LNCaP clone FGC (cell line): Measurements from ENCODE around the gene INPP4B.

ENCODE experiments used
- DNase-seq: peaks from one replicate; pipeline ENCODE4 v3.0.0-alpha.2; 2011; ENCODE audit warnings: low read depth
- H3K4me3 ChIP-seq: 2 replicates; pipeline ENCODE4 v1.5.1; 2011; ENCODE audit warnings: mild to moderate bottlenecking, low read depth, low read length, control low read depth
- CTCF ChIP-seq: IDR thresholded peaks from 2 replicates; pipeline ENCODE4 v1.5.1; 2012; ENCODE audit warnings: mild to moderate bottlenecking; ENCODE audit not compliant: control insufficient read depth, insufficient read depth; ENCODE audit errors: extremely low read depth

Gene INPP4B

GRCh38 chr4:142452161-142452855 lies 393.8 kb downstream of the INPP4B start:
- H3K4me3 ChIP-seq, result no peak overlapping the region
- no peak for TF ChIP-seq CTCF
- no peak for DNase-seq

- TF ChIP-seq CTCF, result no peak
- DNase-seq, result no peak
- H3K4me3 ChIP-seq, result no peak overlapping the region
These were observed 396.2 kb downstream of the INPP4B start for GRCh38 chr4:142449771-142450373.

- no peak for TF ChIP-seq CTCF
- H3K4me3 ChIP-seq, result no peak overlapping the region
- DNase-seq, result no peak
These were observed 399.1 kb downstream of the INPP4B start for GRCh38 chr4:142447009-142447408.

GRCh38 chr4:142443469-142443868 lies 402.6 kb downstream of the INPP4B start:
- no peak overlapping the region for H3K4me3 ChIP-seq
- no peak for DNase-seq
- no peak for TF ChIP-seq CTCF

GRCh38 chr4:142440093-142440492 lies 406.0 kb downstream of the INPP4B start:
- no peak overlapping the region for H3K4me3 ChIP-seq
- DNase-seq, result no peak
- TF ChIP-seq CTCF, result no peak

GRCh38 chr4:142435599-142436235 lies 410.4 kb downstream of the INPP4B start:
- TF ChIP-seq CTCF, result no peak
- DNase-seq, result no peak
- no peak overlapping the region for H3K4me3 ChIP-seq
